Glomerular visceral epithelial cell (primary cell): ENCODE results near the gene LCN9.
"Not testable (repeated sequence)": the region's sequence is repeated elsewhere in the genome, so short reads cannot be mapped to it uniquely, and the experiment has no call there.

Source experiments
- DNase-seq: peaks from one replicate; pipeline ENCODE4 v3.0.0-alpha.2; 2016; ENCODE audit errors: extremely low spot score

The LCN9 gene

DNA sequence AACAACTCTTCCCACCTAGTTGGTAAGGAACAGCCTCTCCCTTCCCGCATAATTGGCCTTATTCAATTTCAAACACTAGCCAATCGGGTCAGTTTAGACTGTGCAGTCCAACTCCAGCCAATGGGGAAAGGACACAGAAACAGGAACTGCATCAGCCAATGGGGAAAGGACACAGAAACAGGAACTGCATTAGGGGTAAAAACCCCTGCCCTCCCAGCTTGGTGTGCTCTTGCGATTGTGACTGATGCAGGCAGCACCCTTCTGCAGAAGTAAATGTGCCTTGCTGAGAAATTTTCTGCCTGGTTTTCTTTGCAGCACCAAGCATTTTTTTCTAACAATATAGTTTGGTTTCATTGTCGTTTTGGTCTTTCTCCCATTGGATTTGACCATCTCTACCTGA is 15.2 kb upstream of the LCN9 start:
- no peak for DNase-seq

- DNase-seq, result no peak
Observed at GRCh38 chr9:135648494-135649410, 14.4 kb upstream of the LCN9 start.

DNA sequence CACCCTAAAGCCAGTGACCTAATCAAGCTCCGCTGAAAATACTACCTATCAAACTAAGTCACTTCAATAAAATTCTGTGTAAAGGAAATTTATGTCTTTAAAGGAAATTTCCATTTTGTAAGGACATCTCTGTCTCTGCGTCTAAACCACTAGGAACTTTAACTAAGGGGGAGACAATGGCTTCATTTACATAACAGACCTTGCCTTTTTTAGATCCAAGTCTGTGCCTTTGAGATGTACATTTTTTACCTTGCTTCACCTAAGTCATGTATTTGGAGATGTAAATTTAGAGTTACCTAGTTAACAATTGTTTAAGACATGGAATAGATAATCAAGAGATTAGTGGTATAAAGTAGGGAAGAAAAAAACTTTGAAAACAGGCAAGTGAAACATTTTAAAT is 13.6 kb upstream of the LCN9 start:
- DNase-seq, result no peak

- DNase-seq, result no peak
Observed at GRCh38 chr9:135650408-135650807, 12.7 kb upstream of the LCN9 start.

DNA sequence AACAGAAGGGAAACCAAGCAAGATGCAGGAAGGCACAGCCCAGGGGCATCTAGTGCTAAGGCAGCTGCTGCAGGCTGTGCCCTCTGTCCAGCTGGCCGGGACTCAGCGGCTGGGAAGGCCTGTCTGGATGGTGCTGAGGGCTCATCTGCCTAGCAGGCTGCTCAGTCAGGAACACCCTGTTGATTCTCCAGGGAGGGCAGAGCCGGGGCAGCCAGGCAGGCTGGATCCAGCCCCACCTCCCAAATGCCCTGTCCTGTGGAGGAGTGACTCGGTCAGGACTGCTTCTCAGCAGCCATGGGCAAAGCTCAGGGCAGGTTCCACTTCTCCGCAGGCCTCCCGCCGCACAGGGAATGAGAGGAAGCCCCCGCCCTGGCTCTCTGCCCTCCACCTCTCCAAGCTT is 7.8 kb upstream of the LCN9 start:
- no peak for DNase-seq

DNA sequence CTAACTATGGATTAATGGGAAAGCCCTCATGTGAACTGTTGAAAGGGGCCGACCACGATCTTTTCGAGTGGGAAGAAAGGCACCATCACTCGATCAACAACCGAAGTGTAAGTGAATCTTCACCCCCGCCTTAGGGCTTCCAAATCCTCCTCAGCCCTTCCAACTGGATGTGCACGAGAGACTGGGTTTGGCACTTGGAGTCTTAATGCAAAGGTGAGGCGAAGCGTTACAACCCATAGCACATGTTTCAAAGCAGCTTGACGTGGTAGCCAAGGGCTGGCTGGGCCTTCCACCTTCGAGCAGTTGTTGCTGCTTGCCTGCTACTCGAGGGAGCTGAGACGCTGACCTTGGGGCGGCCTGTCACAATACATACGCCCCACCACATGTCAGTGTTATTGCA is 5.7 kb upstream of the LCN9 start:
- DNase-seq, result no peak

DNA sequence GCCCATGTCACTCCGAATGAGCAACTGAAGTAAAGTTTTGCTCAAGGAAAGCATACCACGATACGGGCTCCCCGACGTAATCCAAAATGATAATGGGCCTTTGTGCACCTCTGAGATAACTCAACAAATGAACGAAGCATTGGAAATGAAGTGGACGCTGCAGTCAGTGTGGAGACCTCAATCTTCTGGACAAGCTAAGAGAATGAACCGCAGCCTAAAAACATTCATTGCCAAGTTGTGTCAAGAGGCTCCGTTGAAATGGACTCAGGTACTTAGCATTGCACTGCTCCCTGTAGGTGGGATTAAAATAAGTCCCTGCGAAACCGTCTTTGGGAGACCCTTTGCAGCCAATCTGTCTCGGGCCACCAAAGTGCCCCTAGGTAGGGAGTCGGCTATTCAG is 3.9 kb upstream of the LCN9 start:
- DNase-seq, result no peak

DNA sequence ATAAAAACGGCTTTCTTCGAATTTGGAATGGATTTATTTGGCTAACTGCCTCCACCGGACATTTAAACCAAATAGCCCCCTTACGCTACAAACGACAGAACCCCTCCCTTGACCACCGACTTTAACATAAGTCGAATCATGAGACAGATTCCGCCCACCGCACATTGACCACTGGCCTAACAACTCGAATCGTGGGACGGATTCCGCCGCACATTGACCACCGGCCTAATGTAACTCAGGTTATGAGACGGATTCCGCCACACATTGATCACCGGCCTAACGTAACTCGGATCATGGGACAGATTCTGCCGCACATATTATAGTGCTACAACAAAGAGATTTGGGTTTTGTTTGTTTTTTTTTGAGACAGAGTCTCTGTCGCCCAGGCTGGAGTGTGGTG is 2.7 kb upstream of the LCN9 start:
- DNase-seq, result no peak

DNA sequence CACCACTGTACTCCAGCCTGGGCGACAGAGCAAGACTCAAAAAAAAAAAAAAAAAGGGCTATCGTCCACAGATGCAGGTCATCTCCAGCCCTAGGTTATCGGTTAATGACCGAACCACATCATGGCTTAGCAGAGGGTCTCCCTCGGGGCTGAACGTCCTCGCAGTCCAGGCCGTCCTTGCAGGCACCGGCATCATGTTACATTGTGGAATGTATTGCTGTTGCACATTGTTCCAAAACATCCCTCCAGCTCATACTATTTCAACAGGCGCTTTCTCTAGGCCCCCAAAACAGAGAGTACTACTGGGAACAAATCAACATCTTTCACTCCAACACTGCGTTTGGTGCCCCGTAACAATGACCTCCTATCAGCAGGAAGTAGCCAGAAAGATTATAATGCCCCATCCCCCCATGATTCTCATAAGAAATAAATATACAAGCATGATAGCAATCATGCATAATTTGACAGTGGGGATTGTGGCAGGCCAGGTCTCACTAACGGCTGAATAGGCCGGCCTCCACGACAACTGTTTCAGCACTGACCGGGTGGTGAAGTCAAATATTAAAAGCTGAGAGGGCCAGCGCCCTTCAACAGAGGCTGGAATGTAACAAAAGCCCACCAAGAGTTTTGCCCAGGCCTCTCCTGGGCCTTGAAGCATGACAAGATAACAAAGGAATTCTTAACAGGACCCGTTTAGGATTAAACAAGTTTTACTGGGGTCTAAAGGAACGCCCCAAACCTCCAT is 1.1 kb upstream of the LCN9 start:
- no peak for DNase-seq

- no peak for DNase-seq
Observed at GRCh38 chr9:135663451-135663770, 302 bp downstream of the LCN9 start.

DNA sequence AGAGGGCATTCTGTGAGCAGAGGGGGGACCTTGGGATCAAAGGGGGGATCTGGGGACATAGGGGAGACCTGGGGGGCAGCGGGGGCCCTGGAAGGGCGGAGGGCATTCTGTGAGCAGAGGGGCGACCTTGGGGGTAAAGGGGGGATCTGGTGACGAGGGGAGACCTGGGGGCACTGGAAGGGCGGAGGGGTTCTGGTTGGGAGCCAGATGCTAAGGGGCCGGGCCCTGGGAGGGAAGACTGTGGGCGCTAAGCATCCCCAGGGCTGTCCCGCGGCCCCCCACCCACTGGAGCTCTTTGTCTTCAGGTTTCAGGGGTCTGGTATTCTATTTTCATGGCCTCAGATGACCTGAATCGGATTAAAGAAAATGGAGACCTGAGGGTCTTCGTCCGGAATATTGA is 748 bp downstream of the LCN9 start:
- DNase-seq, result no peak

DNA sequence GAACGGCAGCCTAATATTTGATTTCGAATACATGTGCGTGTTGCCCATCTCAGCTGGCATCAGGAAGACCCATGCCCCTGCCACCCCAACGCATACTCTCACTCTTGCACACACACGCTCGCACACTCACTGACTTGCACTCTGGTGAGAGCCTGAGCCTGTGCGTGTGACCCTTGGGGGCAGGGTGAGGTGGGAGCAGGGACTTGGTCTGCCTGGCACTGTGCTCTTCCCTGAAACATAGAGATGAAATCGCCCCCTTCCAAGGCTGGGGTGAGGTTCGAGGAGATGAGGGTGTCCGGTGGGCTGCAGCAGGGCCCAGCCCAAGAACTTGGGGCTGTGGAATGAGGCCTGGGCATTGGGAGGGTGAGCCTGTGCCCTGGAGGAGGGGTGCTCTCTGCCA is 1.2 kb downstream of the LCN9 start:
- DNase-seq, result no peak

DNA sequence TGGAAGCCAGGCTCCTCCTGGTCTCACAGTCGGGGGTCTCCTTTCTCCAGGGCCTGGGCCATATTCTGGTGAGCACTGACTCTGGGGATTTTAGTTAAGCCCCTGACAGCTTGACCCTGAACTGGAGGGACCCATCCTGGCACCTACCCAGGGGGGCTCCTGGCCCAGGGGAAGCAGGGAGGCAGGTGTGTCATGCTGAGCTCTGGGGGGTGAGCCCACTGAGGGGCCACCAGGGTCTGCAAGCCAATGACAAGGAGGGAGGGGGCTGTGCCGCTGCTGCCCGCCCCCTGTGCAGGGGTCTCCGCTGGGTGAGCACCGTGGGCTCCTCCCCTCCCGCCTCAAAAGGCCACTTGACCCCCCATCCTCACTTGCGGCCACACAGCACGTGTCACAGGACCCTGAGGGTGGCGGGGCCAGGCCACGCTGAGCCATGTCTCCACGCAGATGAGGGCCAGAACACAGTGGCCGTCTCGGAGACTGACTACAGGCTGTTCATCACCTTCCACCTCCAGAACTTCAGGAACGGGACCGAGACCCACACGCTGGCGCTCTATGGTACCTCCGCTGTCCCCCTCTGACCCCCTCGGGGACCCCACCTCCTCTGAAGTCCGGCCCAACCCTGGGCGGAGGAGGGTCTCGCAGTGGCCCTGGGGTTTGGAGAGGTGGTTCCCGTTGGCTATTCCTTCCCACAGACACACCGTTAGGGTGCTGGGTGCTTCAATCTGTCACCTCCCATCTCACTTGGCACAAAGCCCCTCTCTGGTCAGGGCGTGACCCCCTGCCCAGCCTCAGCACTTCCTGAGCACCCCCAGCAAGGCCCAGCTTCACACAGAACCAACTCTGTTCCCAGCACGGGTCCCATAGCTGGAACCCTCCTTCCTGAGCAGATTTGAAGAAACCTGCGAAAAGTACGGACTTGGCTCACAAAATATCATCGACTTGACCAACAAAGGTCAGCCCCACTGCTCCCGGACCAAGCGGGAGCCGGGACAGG is 2.0 kb downstream of the LCN9 start:
- no peak for DNase-seq

GRCh38 chr9:135665795-135666189 is 2.7 kb downstream of the LCN9 start:
- no peak for DNase-seq

DNA sequence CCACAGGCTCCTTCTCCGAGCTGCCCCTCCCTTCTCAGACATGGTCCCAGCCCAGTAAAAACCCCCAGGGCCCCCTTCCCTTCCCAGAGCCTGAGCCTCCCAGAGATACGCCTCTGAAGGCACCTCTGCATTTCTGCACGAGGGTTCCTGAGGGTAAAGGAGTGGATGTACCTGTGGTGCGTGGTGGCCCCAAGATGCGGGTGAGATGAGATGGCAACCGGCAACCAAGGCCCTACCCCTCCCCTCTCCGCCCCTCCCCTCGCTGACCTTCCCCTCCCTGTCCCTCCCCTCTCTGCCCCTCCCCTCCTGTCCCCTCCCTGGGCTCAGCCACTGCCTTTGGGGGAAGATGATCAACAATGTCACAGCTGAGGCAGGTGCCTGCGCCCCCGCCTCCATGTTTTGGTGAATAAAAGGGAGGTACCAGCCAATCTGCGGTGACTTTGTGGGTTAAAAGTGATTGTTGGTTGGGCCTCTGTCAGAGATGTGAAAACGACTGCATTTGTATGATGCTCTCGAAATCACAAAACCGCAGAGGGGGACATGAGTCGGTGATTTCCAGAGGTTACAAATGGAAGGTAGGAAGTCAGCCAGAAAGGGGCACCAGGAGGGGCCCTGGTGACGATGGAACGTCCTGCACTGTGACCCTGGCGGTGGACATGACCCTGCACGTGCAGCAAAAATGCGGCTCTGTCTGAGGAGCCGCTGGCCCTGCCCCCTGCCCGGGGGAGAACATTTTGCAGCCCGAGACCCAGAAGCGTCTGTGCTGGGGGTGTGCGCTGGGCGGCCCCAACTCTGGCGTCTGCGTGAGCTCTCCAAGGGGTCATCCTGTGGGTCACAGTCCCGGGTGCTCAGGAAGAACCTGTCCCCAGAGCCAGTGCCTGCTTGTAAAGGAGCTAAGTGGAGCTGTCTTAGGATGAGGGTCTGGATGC is 3.7 kb downstream of the LCN9 start:
- DNase-seq, result no peak

- DNase-seq, result no peak
Observed at GRCh38 chr9:135667463-135668001, 4.4 kb downstream of the LCN9 start.

- DNase-seq, result not testable (repeated sequence)
Observed at GRCh38 chr9:135669018-135669417, 5.9 kb downstream of the LCN9 start.

DNA sequence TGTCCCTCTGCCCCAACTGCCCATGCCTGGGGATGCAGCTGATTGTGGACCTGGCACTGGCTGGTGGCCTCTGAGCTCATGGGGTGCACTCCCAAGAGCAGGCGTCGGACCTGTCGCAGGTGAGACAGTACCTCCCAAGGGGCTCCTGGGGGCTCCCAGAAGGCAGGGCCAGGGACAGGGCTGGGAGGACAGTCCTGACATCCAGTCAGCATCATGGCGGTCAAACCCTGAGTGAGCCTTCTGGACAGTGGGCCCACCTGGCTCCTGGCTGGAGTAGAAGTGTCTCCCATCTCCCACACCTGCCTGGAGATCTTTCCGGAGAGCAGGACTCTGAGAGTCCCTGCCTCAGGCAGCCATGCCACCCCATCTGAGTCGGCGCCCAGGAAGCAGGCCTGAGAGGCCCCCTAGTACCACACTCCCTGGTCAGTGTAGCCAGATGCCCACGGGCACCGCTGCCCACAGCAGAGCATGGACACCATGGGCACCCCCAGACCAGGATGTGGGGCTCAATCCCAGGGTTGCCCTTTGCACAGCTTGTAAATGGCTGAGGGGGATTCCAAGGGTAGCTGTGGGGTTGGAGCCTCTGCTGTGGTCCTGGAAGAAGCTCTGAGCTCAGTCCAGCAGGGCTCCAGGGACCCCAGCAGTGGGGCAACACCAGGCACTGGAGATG is 6.6 kb downstream of the LCN9 start:
- DNase-seq, result no peak

DNA sequence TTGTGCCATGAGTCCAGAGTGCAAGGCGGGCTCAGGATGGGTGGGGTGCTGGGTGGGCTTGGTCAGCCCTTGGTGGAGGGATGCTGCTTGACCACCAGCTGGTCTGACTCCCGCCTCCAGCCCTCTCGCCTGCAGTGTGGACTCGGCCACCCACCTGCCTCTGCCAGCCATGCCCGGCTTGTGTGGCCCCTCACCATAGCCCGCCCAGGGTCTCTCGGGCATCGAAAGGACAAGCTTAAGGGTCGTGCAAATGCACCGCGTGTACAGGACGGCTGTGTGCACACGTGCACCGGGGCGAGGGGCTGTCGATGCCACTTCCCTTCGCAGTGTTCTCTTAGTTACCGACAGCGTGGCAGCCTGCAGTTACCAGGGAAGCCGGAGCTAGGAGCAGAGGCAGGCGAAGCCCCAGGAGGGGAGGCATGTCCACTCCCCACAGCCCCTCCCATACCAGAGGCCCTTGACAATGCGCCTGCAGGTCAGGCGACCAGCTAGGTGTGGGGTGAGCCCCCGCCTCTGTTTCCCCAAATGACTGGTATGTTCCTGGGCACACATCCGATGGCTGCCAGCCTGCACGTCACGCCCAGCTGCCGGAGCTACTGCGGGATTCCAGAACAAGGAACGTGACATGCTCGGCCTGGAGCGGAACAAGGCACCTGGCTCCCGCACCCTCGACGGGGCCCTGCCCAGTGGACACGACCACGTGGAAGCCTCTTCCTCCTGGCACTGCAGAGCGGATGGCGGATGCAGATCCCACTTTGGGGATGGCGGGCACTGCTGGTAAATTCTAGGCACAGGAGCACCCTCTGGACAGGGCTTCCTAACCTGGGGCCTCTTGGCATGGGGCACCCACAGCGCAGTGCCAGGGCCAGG is 7.8 kb downstream of the LCN9 start:
- DNase-seq, result no peak
